Effector memory CD4-positive, alpha-beta T cell (primary cell): ENCODE data around the gene TRAPPC10.

Experiments used
- DNase-seq, 3 donors: peaks; one replicate each; pipeline ENCODE4 v3.0.0-alpha.2; 2020
- H3K27ac ChIP-seq: 2 replicates; pipeline ENCODE4 v1.7.0; 2013; ENCODE audit warnings: mild to moderate bottlenecking, low read length, moderate library complexity; ENCODE audit not compliant: insufficient read depth, poor library complexity, severe bottlenecking
- H3K27me3 ChIP-seq: replicated peaks from 2 replicates; pipeline ENCODE4 v1.7.0; 2013; ENCODE audit warnings: mild to moderate bottlenecking, low read length; ENCODE audit not compliant: insufficient read depth, control insufficient read depth, poor library complexity, severe bottlenecking
- H3K36me3 ChIP-seq: 2 replicates; pipeline ENCODE4 v1.7.0; 2013; ENCODE audit warnings: mild to moderate bottlenecking, low read length, moderate library complexity; ENCODE audit not compliant: control insufficient read depth, insufficient read depth
- H3K4me1 ChIP-seq: 2 replicates; pipeline ENCODE4 v1.7.0; 2013; ENCODE audit warnings: low read length, mild to moderate bottlenecking; ENCODE audit not compliant: control insufficient read depth, insufficient read depth, poor library complexity, severe bottlenecking
- H3K4me3 ChIP-seq: 2 replicates; pipeline ENCODE4 v1.7.0; 2013; ENCODE audit warnings: low read length, low read depth, mild to moderate bottlenecking; ENCODE audit not compliant: insufficient read depth, poor library complexity, severe bottlenecking
- H3K9me3 ChIP-seq: 2 replicates; pipeline ENCODE4 v1.7.0; 2013; ENCODE audit warnings: mild to moderate bottlenecking, low read length, moderate library complexity; ENCODE audit not compliant: control insufficient read depth

TRAPPC10 gene

DNA sequence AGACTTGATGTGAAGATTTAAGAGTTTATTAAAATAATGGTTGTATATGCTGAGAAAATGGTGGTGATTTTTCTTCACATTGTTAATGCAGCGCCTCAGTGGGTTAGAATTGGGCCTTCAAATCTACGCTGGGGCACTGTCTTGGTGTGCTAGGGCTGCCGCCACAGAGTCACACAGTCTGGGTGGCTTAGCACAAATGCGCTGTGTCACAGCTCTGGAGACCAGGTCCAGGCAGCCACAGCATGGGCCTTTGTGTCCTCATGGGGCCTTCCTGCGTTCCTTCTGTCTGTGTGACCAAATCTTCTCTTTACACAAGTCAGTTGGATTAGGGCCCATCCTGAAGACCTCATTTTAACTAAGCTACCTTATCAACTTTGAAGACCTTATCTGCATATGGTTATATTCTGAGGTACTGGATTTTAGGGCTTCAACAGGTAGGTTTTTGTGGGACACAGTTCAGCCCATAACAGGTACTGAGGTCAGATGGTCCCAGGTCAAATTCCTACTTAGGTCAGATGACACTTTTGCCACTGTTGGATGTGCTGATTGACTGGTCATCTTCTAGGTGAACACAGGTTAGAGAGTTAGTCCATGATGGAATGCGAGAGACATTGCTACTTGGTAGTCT, 17.5 kb downstream of the TRAPPC10 start:
- Histone ChIP-seq H3K4me1 (peaks cover 15% of the 10 kb centered on the region), H3K27ac (no peak overlapping the region), H3K36me3 (peaks cover 18% of the 10 kb centered on the region)

DNA sequence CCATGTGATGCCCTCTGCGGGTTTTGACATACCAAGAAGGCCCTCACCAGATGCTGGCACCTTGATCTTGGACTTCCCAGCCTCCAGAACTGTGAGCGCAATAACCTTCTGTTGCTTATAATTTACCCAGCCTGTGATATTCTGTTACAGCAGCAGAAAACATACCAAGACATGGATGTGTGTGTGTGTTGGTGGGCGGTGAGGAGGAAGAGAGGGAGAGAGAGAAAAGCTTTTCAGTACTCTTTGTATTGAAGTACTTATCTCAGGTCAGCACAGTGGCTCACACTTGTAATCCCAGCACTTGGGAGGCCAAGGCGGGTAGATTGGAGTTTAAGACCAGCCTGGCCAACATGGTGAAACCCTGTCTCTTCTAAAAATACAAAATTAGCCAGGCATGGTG, 23.1 kb downstream of the TRAPPC10 start:
- peaks cover 46% of the 10 kb centered on the region for H3K36me3 ChIP-seq
- no peak overlapping the region for H3K4me3 ChIP-seq
- no peak overlapping the region for H3K27ac ChIP-seq
- DNase-seq: no peak
- H3K27me3 ChIP-seq: no peaks in the 10 kb centered on the region
- H3K9me3 ChIP-seq: no peaks in the 10 kb centered on the region
- H3K4me1 ChIP-seq: no peaks in the 10 kb centered on the region

More for the DNA sequence above, 17.5 kb downstream of the TRAPPC10 start:
- DNase-seq: no peak
- Histone ChIP-seq H3K9me3 (no peaks in the 10 kb centered on the region), H3K27me3 (no peaks in the 10 kb centered on the region), H3K4me3 (no peak overlapping the region)

DNA sequence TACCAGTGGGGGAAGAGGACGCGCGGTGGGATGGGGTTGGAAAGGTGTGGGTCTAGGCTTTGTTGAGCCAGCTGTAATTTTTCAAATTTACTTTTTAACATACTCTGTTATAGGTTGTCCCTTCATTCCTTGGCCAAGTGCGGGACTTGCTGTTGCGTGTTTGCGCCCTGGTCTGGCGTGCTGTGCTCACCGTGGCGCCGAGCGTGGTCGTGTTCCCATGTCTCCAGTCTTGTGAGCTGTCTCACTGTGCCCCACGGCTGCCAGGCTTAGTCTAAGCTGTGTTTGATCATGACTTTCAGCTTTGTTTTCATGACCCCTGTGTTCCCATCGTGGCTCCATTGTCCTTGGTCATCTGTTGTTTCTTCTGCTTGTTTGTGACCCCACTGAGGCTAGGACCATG, 26.0 kb downstream of the TRAPPC10 start:
- Histone ChIP-seq H3K9me3 (no peaks in the 10 kb centered on the region), H3K4me3 (no peak overlapping the region), H3K27ac (no peak overlapping the region), H3K27me3 (no peaks in the 10 kb centered on the region), H3K4me1 (no peaks in the 10 kb centered on the region), H3K36me3 (peaks cover 40% of the 10 kb centered on the region)
- no peak for DNase-seq

DNA sequence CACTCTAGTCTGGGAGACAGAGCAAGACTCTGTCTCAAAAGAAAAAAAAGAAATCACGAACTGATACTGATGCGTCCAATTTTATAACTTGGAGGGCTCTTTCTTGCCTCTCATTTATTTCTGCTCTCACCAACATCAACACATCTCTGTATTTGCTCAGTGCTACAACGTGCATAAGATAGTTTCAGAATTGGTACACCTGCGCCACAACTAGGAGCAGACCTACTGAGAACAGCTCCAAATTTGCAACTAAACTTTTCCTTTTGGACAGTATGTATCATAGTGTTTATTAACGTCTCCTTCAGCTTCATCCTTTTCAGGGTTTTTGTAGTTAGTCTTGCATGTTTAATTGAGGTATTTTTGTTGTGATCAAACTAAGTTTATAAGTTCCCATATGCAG, 27.7 kb downstream of the TRAPPC10 start:
- no peaks in the 10 kb centered on the region for H3K4me1 ChIP-seq
- peaks cover 26% of the 10 kb centered on the region for H3K36me3 ChIP-seq
- H3K27me3 ChIP-seq: no peaks in the 10 kb centered on the region
- no peak for DNase-seq
- no peak overlapping the region for H3K4me3 ChIP-seq
- no peak overlapping the region for H3K27ac ChIP-seq
- no peaks in the 10 kb centered on the region for H3K9me3 ChIP-seq

- H3K27me3 ChIP-seq: no peaks in the 10 kb centered on the region
- DNase-seq: no peak
- H3K27ac ChIP-seq: no peak overlapping the region
- H3K36me3 ChIP-seq: peaks cover 21% of the 10 kb centered on the region
- no peak overlapping the region for H3K4me3 ChIP-seq
- H3K4me1 ChIP-seq: no peaks in the 10 kb centered on the region
- H3K9me3 ChIP-seq: no peaks in the 10 kb centered on the region
Measured at GRCh38 chr21:44043613-44044012, 31.5 kb downstream of the TRAPPC10 start.

DNA sequence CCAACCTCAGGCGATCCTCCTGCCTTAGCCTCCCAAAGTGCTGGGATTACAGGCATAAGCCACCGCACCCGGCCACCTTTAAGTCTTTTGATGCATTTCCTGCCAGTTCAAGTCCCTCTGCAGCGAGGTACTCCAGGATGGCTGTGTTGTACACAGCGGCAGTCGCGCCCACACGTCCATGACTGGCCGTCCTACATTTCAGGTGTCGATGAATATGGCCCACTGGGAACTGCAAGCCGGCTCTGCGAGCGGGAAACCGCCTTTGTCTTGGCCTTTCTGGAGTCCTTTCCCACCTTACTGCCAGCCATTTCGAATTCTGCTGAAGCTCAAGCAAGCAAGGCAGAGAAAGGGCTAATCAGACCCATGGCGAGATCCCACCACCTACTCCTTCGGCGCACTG, 34.6 kb downstream of the TRAPPC10 start:
- H3K27me3 ChIP-seq: no peaks in the 10 kb centered on the region
- H3K27ac ChIP-seq: no peak overlapping the region
- no peaks in the 10 kb centered on the region for H3K4me1 ChIP-seq
- DNase-seq: no peak
- H3K9me3 ChIP-seq: no peaks in the 10 kb centered on the region
- H3K36me3 ChIP-seq: peaks cover 23% of the 10 kb centered on the region
- no peak overlapping the region for H3K4me3 ChIP-seq

- Histone ChIP-seq H3K4me1 (no peaks in the 10 kb centered on the region), H3K9me3 (no peaks in the 10 kb centered on the region), H3K4me3 (no peak overlapping the region), H3K27ac (no peak overlapping the region), H3K27me3 (no peaks in the 10 kb centered on the region), H3K36me3 (peaks cover 32% of the 10 kb centered on the region)
- DNase-seq: no peak
Measured at GRCh38 chr21:44047996-44048560, 36.0 kb downstream of the TRAPPC10 start.

DNA sequence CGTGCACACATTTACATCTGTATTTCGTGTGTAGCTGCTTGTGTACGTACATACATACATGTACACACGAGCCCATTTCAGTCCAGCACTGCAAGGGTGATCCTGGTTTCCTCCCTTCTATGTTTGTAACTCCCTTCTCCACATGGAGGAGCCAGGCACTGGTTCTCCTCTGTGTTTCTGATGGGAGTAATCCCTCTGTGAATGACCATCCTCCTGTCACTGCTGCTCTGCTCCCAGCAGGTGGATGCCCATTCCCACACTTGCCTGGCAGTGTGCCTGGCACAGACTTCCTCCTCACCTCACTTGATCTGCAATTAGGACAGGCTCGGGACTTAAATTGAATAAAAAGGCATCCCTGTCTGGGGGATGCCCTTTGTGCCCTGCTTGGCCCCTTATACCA, 37.1 kb downstream of the TRAPPC10 start:
- no peak overlapping the region for H3K4me3 ChIP-seq
- H3K4me1 ChIP-seq: no peaks in the 10 kb centered on the region
- H3K9me3 ChIP-seq: no peaks in the 10 kb centered on the region
- H3K27me3 ChIP-seq: no peaks in the 10 kb centered on the region
- H3K27ac ChIP-seq: no peak overlapping the region
- peaks cover 42% of the 10 kb centered on the region for H3K36me3 ChIP-seq
- DNase-seq: no peak

DNA sequence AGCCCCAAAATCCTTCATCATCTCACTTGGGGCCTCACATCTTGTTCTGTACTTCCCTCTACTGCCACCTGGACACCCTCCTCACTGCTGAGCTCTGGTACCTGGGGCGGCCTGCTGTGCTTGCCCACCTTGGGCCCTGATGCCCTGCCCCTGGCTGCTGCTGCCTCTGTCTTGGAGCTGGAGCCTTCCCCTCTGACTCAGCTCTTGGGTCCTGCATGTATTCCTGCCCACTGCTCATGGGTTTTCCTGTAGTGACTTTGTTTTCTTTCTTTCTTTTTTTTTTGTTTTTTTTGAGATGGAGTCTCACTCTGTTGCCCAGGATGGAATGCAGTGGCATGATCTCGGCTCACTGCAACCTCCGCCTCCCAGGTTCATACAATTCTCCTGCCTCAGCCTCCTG, 37.5 kb downstream of the TRAPPC10 start:
- Histone ChIP-seq H3K27me3 (no peaks in the 10 kb centered on the region), H3K4me1 (no peaks in the 10 kb centered on the region), H3K27ac (no peak overlapping the region), H3K9me3 (no peaks in the 10 kb centered on the region), H3K36me3 (peaks cover 42% of the 10 kb centered on the region), H3K4me3 (no peak overlapping the region)
- no peak for DNase-seq

- Histone ChIP-seq H3K4me3 (no peak overlapping the region), H3K4me1 (no peaks in the 10 kb centered on the region), H3K9me3 (no peaks in the 10 kb centered on the region), H3K27ac (no peak overlapping the region), H3K27me3 (no peaks in the 10 kb centered on the region), H3K36me3 (peaks cover 45% of the 10 kb centered on the region)
- no peak for DNase-seq
Measured at GRCh38 chr21:44050276-44050675, 38.2 kb downstream of the TRAPPC10 start.
